HEK293 (cell line): ENCODE measurements around the gene KIF5A.
"Not testable (repeated sequence)": the region's sequence is repeated elsewhere in the genome, so short reads cannot be mapped to it uniquely, and the experiment has no call there.

Experiments used
- CTCF ChIA-PET: fragments of 350-600 bp; formaldehyde crosslinking; extraction: SDS; loops from one replicate; lab custom pipeline; 2021; ENCODE audit warnings: antibody characterized with exemption; lab: Yijun Ruan, JAX
- POLR2A ChIA-PET: fragments of 300-600 bp; formaldehyde crosslinking; extraction: SDS; loops from one replicate; lab custom pipeline; 2020; ENCODE audit warnings: antibody characterized with exemption, inconsistent platforms; lab: Yijun Ruan, JAX
- H3K27ac ChIP-seq: fragments of 200-500 bp; sonication (Bioruptor generic); 2 replicates; pipeline ENCODE4 v1.5.1; 2014; ENCODE audit warnings: low read depth, low read length, control low read depth, inconsistent platforms; ENCODE audit errors: extremely low read depth
- H3K36me3 ChIP-seq, 2 experiments: fragments of 200-500 bp in 1 of 2; sonication (Bioruptor generic) in 1 of 2; 1 replicate in 1 of 2; 2 replicates in 1 of 2; pipeline ENCODE4 v1.5.1; 2014 to 2017; ENCODE audit warnings: inconsistent platforms in 2 of 2, low read length in 2 of 2; ENCODE audit not compliant: control insufficient read depth in 2 of 2, insufficient read depth in 1 of 2
- H3K4me1 ChIP-seq: fragments of 200-500 bp; sonication (Bioruptor generic); 2 replicates; pipeline ENCODE4 v1.5.1; 2014; ENCODE audit warnings: mild to moderate bottlenecking, low read length, inconsistent platforms; ENCODE audit not compliant: control insufficient read depth, insufficient read depth
- H3K4me3 ChIP-seq: 2 replicates; pipeline ENCODE4 v1.5.1; 2011; ENCODE audit warnings: low read depth, mild to moderate bottlenecking, control low read depth, low read length, moderate library complexity
- H3K9me3 ChIP-seq: fragments of 200-500 bp; sonication (Bioruptor generic); 2 replicates; pipeline ENCODE4 v1.5.1; 2014; ENCODE audit warnings: low read depth, low read length, inconsistent platforms; ENCODE audit not compliant: control insufficient read depth, insufficient read depth
- ZBTB48 ChIP-seq: fragments of 450-650 bp; formaldehyde crosslinking; IDR thresholded peaks from 2 replicates; pipeline ENCODE4 v1.5.1; 2016; ENCODE audit warnings: missing biosample characterization, missing genetic modification characterization
- ZEB2 ChIP-seq: fragments of 450-650 bp; formaldehyde crosslinking; IDR thresholded peaks from 2 replicates; pipeline ENCODE4 v1.5.1; 2016; ENCODE audit warnings: missing biosample characterization, missing genetic modification characterization
- ZNF138 ChIP-seq: fragments of 450-650 bp; formaldehyde crosslinking; IDR thresholded peaks from 2 replicates; pipeline ENCODE4 v1.5.1; 2016; ENCODE audit warnings: missing biosample characterization, missing genetic modification characterization, borderline replicate concordance
- ZNF169 ChIP-seq: fragments of 450-650 bp; formaldehyde crosslinking; IDR thresholded peaks from 2 replicates; pipeline ENCODE4 v1.5.1; 2016; ENCODE audit warnings: missing biosample characterization, missing genetic modification characterization
- ZNF366 ChIP-seq: fragments of 450-650 bp; formaldehyde crosslinking; conservative IDR thresholded peaks from 2 replicates; pipeline ENCODE4 v1.5.1; 2016; ENCODE audit warnings: missing biosample characterization, missing genetic modification characterization
- ZNF391 ChIP-seq: fragments of 450-650 bp; formaldehyde crosslinking; IDR thresholded peaks from 2 replicates; pipeline ENCODE4 v1.5.1; 2016; ENCODE audit warnings: low read depth, missing biosample characterization, missing genetic modification characterization, borderline replicate concordance
- ZNF549 ChIP-seq: fragments of 450-650 bp; IDR thresholded peaks from 2 replicates; pipeline ENCODE4 v1.5.1; 2018; ENCODE audit warnings: missing biosample characterization, missing genetic modification characterization, mild to moderate bottlenecking, inconsistent platforms, moderate library complexity
- ZNF629 ChIP-seq: fragments of 450-650 bp; formaldehyde crosslinking; IDR thresholded peaks from 2 replicates; pipeline ENCODE4 v1.5.1; 2017; ENCODE audit warnings: missing biosample characterization, missing genetic modification characterization

Gene KIF5A

DNA sequence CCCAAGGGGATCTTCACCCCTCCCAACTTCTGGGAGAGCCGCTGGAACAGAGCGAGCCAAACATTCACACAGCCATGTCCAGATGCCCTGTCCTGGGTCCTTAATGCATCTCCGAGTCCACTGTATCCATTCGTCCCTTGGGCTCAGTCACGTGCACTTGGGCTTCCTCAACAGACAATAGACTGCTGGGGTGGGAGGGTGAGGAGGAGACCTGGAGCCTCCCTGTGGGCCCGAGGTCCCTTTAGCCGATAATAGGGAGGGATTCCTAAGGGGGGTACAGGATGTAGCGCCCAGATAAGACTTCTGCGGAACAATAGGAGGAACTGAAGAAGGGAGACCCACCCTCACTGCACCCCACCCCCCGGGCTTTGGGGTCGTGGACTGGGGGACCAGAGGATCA, 68.1 kb downstream of the KIF5A start:
- ChIA-PET CTCF (interaction anchor here (0.7 kb wide), 1 partner anchor 15 kb away, joined by 4 read pairs; no protein-coding TSS in a partner anchor), POLR2A (no interaction called here)
- no peak overlapping the region for H3K4me3 ChIP-seq
- H3K27ac ChIP-seq = no peak overlapping the region
- H3K4me1 ChIP-seq = no peaks in the 10 kb centered on the region
- peaks cover 0 to 66% of the 10 kb centered on the region in 2 experiments; a peak in 1 of 3 replicates for H3K36me3 ChIP-seq
- no peaks in the 10 kb centered on the region for H3K9me3 ChIP-seq
- no peak for TF ChIP-seq ZNF391 (tag by site-specific recombination)

DNA sequence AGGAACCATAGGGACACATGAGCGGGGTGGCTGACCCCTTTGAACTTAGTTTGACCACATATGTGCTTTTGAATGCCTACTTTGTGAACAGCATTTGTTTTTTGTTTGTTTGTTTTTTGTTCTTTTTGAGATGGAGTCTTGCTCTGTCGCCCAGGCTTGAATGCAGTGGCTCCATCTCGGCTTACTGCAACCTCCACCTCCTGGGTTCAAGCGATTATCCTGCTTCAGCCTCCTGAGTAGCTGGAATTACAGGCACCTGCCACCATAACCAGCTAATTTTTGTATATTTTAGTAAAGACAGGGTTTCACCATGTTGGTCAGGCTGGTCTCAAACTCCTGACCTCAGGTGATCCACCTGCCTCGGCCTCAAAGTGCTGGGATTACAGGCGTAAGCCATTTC, 68.6 kb downstream of the KIF5A start:
- POLR2A ChIA-PET, H3K4me3 ChIP-seq, H3K9me3 ChIP-seq, H3K4me1 ChIP-seq, H3K27ac ChIP-seq: not testable (repeated sequence)
- H3K36me3 ChIP-seq = peaks cover 0 to 62% of the 10 kb centered on the region in 2 experiments; a peak in 1 of 3 replicates
- CTCF ChIA-PET = interaction anchor here (1.6 kb wide), 1 partner anchor 12 kb away, joined by 4 read pairs; no protein-coding TSS in a partner anchor

DNA sequence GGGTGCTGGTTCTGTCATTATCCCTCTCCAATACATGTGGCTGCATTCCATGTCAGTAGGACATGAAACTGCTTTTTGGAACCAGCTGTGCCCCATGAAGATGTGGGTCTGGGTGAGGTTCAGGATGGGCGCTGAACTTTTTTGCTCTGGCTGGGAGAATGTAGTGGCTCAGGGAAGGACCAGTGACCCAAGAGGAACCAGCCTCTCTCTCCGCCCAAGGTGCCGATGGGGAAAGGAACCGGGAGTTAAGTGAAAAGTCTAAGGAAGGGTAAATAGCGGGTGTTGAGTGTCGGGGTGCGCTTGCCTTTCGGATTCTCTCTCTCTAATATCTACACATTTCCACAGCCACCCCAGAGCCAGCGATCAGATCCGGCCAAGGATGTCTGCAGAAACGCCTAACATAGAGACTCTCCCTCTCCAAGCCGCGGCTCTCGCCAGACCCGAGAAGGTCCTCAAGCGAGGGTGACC, 69.2 kb downstream of the KIF5A start:
- Histone ChIP-seq H3K9me3 (no peaks in the 10 kb centered on the region), H3K4me1 (no peaks in the 10 kb centered on the region), H3K36me3 (peaks cover 0 to 57% of the 10 kb centered on the region in 2 experiments; a peak in 1 of 3 replicates), H3K27ac (no peak overlapping the region), H3K4me3 (no peak overlapping the region)
- ChIA-PET POLR2A (interaction anchor here (1.1 kb wide), 2 partner anchors 8 to 160 kb away, joined by 3 to 7 read pairs; partner anchors contain the start of gene ARHGEF25), CTCF (interaction anchor here (1.6 to 4.5 kb wide), 3 partner anchors 12 to 36 kb away, joined by 4 to 113 read pairs (median 6); partner anchors contain the start of gene B4GALNT1)
- no peak for TF ChIP-seq ZNF169 (tag by site-specific recombination)
- no peak for TF ChIP-seq ZNF629 (tag by site-specific recombination)

DNA sequence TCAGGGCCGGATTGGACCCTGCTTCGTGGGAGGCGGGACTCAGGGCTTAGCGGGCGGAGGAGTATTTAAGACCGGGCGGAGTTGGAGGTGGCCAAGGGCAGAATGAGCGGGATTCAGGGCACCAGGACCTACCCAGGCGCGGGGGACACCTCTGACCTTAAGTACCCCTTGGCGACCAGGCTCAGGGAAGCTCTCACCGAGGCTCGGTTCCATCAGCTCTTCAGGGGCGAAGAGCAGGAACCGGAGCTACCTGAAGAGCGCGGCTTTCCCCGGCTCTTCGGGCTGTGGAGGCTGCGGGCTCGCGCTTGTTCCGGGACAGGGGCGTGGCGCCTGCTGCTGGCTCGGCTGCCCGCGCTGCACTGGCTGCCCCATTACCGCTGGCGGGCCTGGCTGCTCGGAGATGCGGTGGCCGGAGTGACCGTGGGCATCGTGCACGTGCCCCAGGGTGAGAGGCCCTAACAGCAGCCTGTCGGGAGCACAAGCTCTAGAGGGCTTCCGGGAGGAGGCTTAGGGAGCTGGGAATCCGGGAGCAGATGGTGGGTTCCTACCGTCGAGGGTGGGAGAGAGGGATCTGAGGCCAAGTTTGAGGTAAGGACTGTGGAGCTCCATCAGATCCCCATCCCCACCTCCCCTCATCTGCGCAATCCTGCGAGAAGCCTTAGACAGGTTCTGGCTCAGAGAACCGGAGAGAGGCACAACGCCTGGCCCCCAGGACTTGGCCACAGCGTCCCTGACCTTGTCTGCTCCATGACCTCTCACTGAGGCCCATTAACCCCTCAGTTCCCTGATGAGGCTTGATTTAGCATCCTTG, 69.8 kb downstream of the KIF5A start:
- Histone ChIP-seq H3K4me1 (no peaks in the 10 kb centered on the region), H3K4me3 (no peak overlapping the region), H3K9me3 (no peaks in the 10 kb centered on the region), H3K36me3 (peaks cover 0 to 50% of the 10 kb centered on the region in 2 experiments; a peak in 1 of 3 replicates), H3K27ac (no peak overlapping the region)
- POLR2A ChIA-PET = interaction anchor here (0.5 to 1.8 kb wide), 5 partner anchors 8 to 161 kb away, joined by 3 to 7 read pairs (median 4); partner anchors contain the start of genes ARHGEF25 and DTX3
- TF ChIP-seq ZNF138 (tag by site-specific recombination) = no peak
- CTCF ChIA-PET = interaction anchor here (0.9 to 4.5 kb wide), 10 partner anchors 11 to 83 kb away, joined by 3 to 113 read pairs (median 4); partner anchors contain the start of genes B4GALNT1 and DCTN2

DNA sequence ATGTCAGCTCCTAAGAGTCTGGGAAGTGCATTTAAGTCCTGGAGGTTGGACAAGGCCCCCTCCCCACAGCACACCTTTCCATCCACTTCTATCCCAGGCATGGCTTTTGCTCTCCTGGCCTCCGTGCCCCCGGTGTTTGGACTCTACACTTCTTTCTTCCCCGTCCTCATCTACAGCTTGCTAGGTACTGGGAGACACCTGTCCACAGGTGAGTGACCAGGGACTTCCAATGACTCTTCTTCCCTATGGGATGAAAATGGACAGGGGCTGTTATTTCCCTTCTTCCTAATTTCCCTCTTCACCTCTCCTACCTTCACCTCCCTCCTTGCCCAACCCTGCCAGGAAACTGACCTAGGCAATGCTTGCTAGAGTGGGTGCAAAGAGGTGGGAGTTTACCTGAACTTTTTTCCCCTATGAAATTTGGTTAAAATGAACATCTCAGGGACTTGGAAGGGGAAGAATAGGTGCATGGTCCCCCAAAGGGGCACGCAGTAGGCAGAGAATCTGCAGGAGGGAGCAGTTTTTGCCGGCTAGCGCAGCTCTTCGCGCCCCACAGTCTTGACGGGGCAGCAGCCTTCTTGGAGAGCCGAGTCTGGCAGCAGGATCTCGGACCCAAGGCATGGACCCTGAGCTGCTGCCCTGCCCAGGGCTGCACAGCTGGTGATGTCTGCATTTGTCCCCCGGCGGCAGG, 70.5 kb downstream of the KIF5A start:
- ChIA-PET POLR2A (interaction anchor here (0.6 to 1.8 kb wide), 4 partner anchors 9 to 109 kb away, joined by 3 to 7 read pairs (median 4); partner anchors contain the start of genes ARHGEF25 and DTX3), CTCF (interaction anchor here (0.6 to 4.5 kb wide), 18 partner anchors 10 to 992 kb away, joined by 3 to 113 read pairs (median 4); partner anchors contain the start of genes B4GALNT1 and DCTN2)
- Histone ChIP-seq H3K27ac (no peak overlapping the region), H3K9me3 (no peaks in the 10 kb centered on the region), H3K36me3 (peaks cover 0 to 50% of the 10 kb centered on the region in 2 experiments; a peak in 1 of 3 replicates), H3K4me3 (no peak overlapping the region), H3K4me1 (no peaks in the 10 kb centered on the region)
- TF ChIP-seq ZBTB48 (tag by site-specific recombination) (no peak), ZEB2 (tag by site-specific recombination) (0 out of 2 replicates have a peak, but pooled peaks have one; percentile 38), ZNF549 (tag by site-specific recombination) (no peak), ZNF366 (tag by site-specific recombination) (no peak)
